SK-N-SH treated with all-trans-retinoic acid at 6 μM for 48 hours (cell line): ENCODE measurements around the gene GPR61.

Experiments used
- ATAC-seq: fragments of 200-7000 bp; cut with Tn5 transposase; 3 replicates; pipeline ENCODE4 v1.9.1; 2020; ENCODE audit warnings: mild to moderate bottlenecking, moderate library complexity
- BACH2 ChIP-seq: fragments of 250-450 bp; sonication (Bioruptor Pico); IDR thresholded peaks from 2 replicates; pipeline ENCODE4 v1.9.0; 2021; ENCODE audit warnings: mild to moderate bottlenecking, borderline replicate concordance
- CSDC2 ChIP-seq: fragments of 250-450 bp; sonication (Bioruptor Pico); IDR thresholded peaks from 2 replicates; pipeline ENCODE4 v1.5.0; 2020; ENCODE audit warnings: mild to moderate bottlenecking, moderate library complexity
- CSRNP3 ChIP-seq: fragments of 250-450 bp; sonication (Bioruptor Pico); IDR thresholded peaks from 2 replicates; pipeline ENCODE4 v1.5.1; 2021; ENCODE audit warnings: mild to moderate bottlenecking, moderate library complexity
- ESRRG ChIP-seq: fragments of 250-450 bp; sonication (Bioruptor Pico); IDR thresholded peaks from 2 replicates; pipeline ENCODE4 v1.6.1; 2021; ENCODE audit warnings: mild to moderate bottlenecking
- GLIS3 ChIP-seq: fragments of 250-450 bp; sonication (Bioruptor Pico); IDR thresholded peaks from 2 replicates; pipeline ENCODE4 v1.5.0; 2020; ENCODE audit warnings: mild to moderate bottlenecking, moderate library complexity
- ISL1 ChIP-seq: fragments of 250-450 bp; sonication (Bioruptor Pico); IDR thresholded peaks from 2 replicates; pipeline ENCODE4 v2.1.2; 2022; ENCODE audit warnings: mild to moderate bottlenecking, moderate library complexity
- OSR1 ChIP-seq: fragments of 250-450 bp; sonication (Bioruptor Pico); IDR thresholded peaks from 2 replicates; pipeline ENCODE4 v1.8.0; 2022; ENCODE audit warnings: moderate library complexity, mild to moderate bottlenecking, inconsistent platforms
- PATZ1 ChIP-seq: fragments of 250-450 bp; sonication (Bioruptor Pico); IDR thresholded peaks from 2 replicates; pipeline ENCODE4 v1.8.0; 2020; ENCODE audit warnings: mild to moderate bottlenecking, moderate library complexity, borderline replicate concordance
- POU6F1 ChIP-seq: fragments of 250-450 bp; sonication (Bioruptor Pico); IDR thresholded peaks from 2 replicates; pipeline ENCODE4 v1.8.0; 2021; ENCODE audit warnings: low read depth, mild to moderate bottlenecking, moderate library complexity, borderline replicate concordance
- RARB ChIP-seq: fragments of 250-450 bp; sonication (Bioruptor Pico); IDR thresholded peaks from 2 replicates; pipeline ENCODE4 v1.8.0; 2021; ENCODE audit warnings: mild to moderate bottlenecking, moderate library complexity
- SNAI2 ChIP-seq: fragments of 250-450 bp; sonication (Bioruptor Pico); IDR thresholded peaks from 2 replicates; pipeline ENCODE4 v1.5.0; 2020; ENCODE audit warnings: mild to moderate bottlenecking, moderate library complexity
- TSHZ2 ChIP-seq: fragments of 250-450 bp; sonication (Bioruptor Pico); IDR thresholded peaks from 2 replicates; pipeline ENCODE4 v1.5.0; 2020; ENCODE audit warnings: mild to moderate bottlenecking, moderate library complexity
- ZC3H10 ChIP-seq: fragments of 250-450 bp; sonication (Bioruptor Pico); IDR thresholded peaks from 2 replicates; pipeline ENCODE4 v1.5.1; 2021; ENCODE audit warnings: mild to moderate bottlenecking, moderate library complexity
- ZNF565 ChIP-seq: fragments of 450-650 bp; formaldehyde crosslinking; conservative IDR thresholded peaks from 2 replicates; pipeline ENCODE4 v1.5.0; 2020; ENCODE audit warnings: low read depth, mild to moderate bottlenecking, moderate library complexity
- ZNF8 ChIP-seq: fragments of 450-650 bp; formaldehyde crosslinking; IDR thresholded peaks from 2 replicates; pipeline ENCODE4 v1.5.0; 2020; ENCODE audit warnings: mild to moderate bottlenecking, moderate library complexity

Gene GPR61

GRCh38 chr1:109508001-109508872 is 31.4 kb upstream of the GPR61 start:
- no peak for ATAC-seq
- TF ChIP-seq CSRNP3 (CRISPR knock-in tag) = no peak
- TF ChIP-seq GLIS3 (CRISPR knock-in tag) = no peak
- TF ChIP-seq RARB (CRISPR knock-in tag) = no peak
- no peak for TF ChIP-seq ZC3H10 (CRISPR knock-in tag)
- no peak for TF ChIP-seq PATZ1
- no peak for TF ChIP-seq ISL1 (CRISPR knock-in tag)
- TF ChIP-seq OSR1 (CRISPR knock-in tag) = no peak
- TF ChIP-seq, all 23 proteins: peak for 0

- ATAC-seq = no peak
- TF ChIP-seq TSHZ2 (CRISPR knock-in tag) = no peak
- TF ChIP-seq GLIS3 (CRISPR knock-in tag) = no peak
- TF ChIP-seq RARB (CRISPR knock-in tag) = no peak
- no peak for TF ChIP-seq ISL1 (CRISPR knock-in tag)
- no peak for TF ChIP-seq BACH2
- TF ChIP-seq CSRNP3 (CRISPR knock-in tag) = no peak
- no peak for TF ChIP-seq SNAI2 (CRISPR knock-in tag)
- no peak for TF ChIP-seq OSR1 (CRISPR knock-in tag)
- no peak for TF ChIP-seq ZNF565 (CRISPR knock-in tag)
- no peak for TF ChIP-seq POU6F1 (CRISPR knock-in tag)
- TF ChIP-seq PATZ1 = no peak
- TF ChIP-seq ESRRG (CRISPR knock-in tag) = no peak
- no peak for TF ChIP-seq ZC3H10 (CRISPR knock-in tag)
- TF ChIP-seq CSDC2 (CRISPR knock-in tag) = no peak
- TF ChIP-seq ZNF8 (CRISPR knock-in tag) = no peak
Measured at GRCh38 chr1:109508873-109509175, 30.8 kb upstream of the GPR61 start.
